Lung (tissue), 12 donors: Measurements from ENCODE around the gene CNMD. TPM values are rescaled to one million over a fixed set of nuclear protein-coding genes. Genes with fewer than 3 reads are reported as not detected.

ENCODE experiments used
- ATAC-seq: fragments of 200-7000 bp; cut with Tn5 transposase; one replicate; pipeline ENCODE4 v1.9.1; 2020; ENCODE audit warnings: moderate number of reproducible peaks; ENCODE audit not compliant: insufficient read depth, low FRiP score
- DNase-seq, 3 donors: peaks; one replicate each; pipeline ENCODE4 v3.0.0-alpha.2; 2013 to 2017
- H3K27ac ChIP-seq, 2 donors: one replicate each; pipeline ENCODE4 v1.5.1; 2013; ENCODE audit warnings: mild to moderate bottlenecking in 2 of 2, moderate library complexity in 2 of 2, control low read depth in 1 of 2, inconsistent platforms in 1 of 2, low read depth in 1 of 2, low read length in 1 of 2
- H3K27me3 ChIP-seq, 3 donors: one replicate each; pipeline ENCODE4 v1.5.1; 2013; ENCODE audit warnings: low read length in 2 of 3; ENCODE audit not compliant: control insufficient read depth in 3 of 3, insufficient read depth in 3 of 3
- H3K36me3 ChIP-seq, 4 donors: one replicate each; pipeline ENCODE4 v1.5.1; 2013; ENCODE audit warnings: low read length in 4 of 4, mild to moderate bottlenecking in 1 of 4, moderate library complexity in 1 of 4; ENCODE audit not compliant: control insufficient read depth in 4 of 4, insufficient read depth in 4 of 4
- H3K4me1 ChIP-seq, 5 donors: one replicate each; pipeline ENCODE4 v1.5.1; 2013; ENCODE audit warnings: low read length in 5 of 5, mild to moderate bottlenecking in 2 of 5, moderate library complexity in 1 of 5; ENCODE audit not compliant: control insufficient read depth in 5 of 5, insufficient read depth in 5 of 5
- H3K4me3 ChIP-seq: one replicate; pipeline ENCODE4 v1.5.1; 2013; ENCODE audit warnings: mild to moderate bottlenecking, control low read depth, moderate library complexity
- H3K9ac ChIP-seq, 2 donors: one replicate each; pipeline ENCODE4 v1.5.1; 2013; ENCODE audit warnings: low read length in 2 of 2, control low read depth in 1 of 2; ENCODE audit not compliant: insufficient read depth in 1 of 2
- H3K9me3 ChIP-seq, 4 donors: one replicate each; pipeline ENCODE4 v1.5.1; 2013; ENCODE audit warnings: low read length in 3 of 4, mild to moderate bottlenecking in 1 of 4, moderate library complexity in 1 of 4; ENCODE audit not compliant: control insufficient read depth in 4 of 4, insufficient read depth in 3 of 4
- WGBS, 2 donors: extraction: QIAGEN DNeasy Blood & Tissue Kit; methylation state at CpG; one replicate each; pipeline ENCODE4 v1.1.7; 2013; 5-methylcytosine and 5-hydroxymethylcytosine counted together
- polyA plus RNA-seq, 2 donors: library from polyadenylated mRNA; stranded (reverse); fragments of 200-250 nt; gene quantifications; one replicate each; pipeline ENCODE4 v1.2.1, GENCODE V29; 2013
- total RNA-seq, 2 donors: library from RNA; depleted of rRNA in 1 of 2; stranded (reverse); fragments of >200 nt in 1 of 2; gene quantifications; one replicate each; pipeline ENCODE4 v1.2.1, GENCODE V29; 2014 to 2021
- TF ChIP-seq, protein P1 (sequence below): IDR thresholded peaks from 2 replicates; pipeline ENCODE4 v1.5.1; 2012; ENCODE audit warnings: mild to moderate bottlenecking; ENCODE audit errors: control extremely low read depth, extremely low read depth
- donor health status: control.
- donor health status: control.
- donor health status: Bipolar disorder and iron deficiency.
- donor health status: healthy.
- donor health status: DM: yes; HTN: yes; CAD: no.

Gene CNMD
- total and polyA plus RNA-seq, 4 donors, result 0.09 to 1.2 (median 0.10) TPM; not detected in 1

DNA sequence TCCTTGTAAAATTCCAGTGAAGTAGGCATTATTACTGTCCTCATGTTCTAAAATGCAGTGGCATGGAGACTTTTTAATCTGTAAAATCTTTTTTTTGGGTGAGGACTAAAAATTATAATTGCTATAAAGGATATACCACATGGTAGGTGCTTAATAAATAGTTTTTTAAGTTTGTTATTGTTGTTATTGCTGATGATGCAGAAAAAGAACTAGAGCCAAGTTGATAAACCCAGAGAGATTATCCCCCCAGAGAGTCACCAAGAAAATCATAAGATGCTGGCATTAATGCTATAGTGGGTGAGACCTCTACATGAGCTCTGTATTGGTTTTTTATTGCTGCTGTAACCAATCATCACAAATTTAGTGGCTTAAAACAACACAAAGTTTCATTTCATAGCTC is 44.3 kb upstream of the CNMD start:
- no peaks in the 10 kb centered on the region for H3K36me3 ChIP-seq
- H3K9me3 ChIP-seq, result peaks cover 0 to 3% (median 0%) of the 10 kb centered on the region in 4 donors
- H3K4me1 ChIP-seq, result peaks cover 0 to 3% (median 0%) of the 10 kb centered on the region in 5 donors
- no peak overlapping the region for H3K4me3 ChIP-seq
- no peak overlapping the region for H3K9ac ChIP-seq
- DNase-seq (no peak), ATAC-seq (no peak)
- H3K27ac ChIP-seq, result no peak overlapping the region
- peaks cover 0 to 3% (median 0%) of the 10 kb centered on the region in 3 donors for H3K27me3 ChIP-seq
- TF ChIP-seq, protein P1, sequence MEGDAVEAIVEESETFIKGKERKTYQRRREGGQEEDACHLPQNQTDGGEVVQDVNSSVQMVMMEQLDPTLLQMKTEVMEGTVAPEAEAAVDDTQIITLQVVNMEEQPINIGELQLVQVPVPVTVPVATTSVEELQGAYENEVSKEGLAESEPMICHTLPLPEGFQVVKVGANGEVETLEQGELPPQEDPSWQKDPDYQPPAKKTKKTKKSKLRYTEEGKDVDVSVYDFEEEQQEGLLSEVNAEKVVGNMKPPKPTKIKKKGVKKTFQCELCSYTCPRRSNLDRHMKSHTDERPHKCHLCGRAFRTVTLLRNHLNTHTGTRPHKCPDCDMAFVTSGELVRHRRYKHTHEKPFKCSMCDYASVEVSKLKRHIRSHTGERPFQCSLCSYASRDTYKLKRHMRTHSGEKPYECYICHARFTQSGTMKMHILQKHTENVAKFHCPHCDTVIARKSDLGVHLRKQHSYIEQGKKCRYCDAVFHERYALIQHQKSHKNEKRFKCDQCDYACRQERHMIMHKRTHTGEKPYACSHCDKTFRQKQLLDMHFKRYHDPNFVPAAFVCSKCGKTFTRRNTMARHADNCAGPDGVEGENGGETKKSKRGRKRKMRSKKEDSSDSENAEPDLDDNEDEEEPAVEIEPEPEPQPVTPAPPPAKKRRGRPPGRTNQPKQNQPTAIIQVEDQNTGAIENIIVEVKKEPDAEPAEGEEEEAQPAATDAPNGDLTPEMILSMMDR, result no peak

DNA sequence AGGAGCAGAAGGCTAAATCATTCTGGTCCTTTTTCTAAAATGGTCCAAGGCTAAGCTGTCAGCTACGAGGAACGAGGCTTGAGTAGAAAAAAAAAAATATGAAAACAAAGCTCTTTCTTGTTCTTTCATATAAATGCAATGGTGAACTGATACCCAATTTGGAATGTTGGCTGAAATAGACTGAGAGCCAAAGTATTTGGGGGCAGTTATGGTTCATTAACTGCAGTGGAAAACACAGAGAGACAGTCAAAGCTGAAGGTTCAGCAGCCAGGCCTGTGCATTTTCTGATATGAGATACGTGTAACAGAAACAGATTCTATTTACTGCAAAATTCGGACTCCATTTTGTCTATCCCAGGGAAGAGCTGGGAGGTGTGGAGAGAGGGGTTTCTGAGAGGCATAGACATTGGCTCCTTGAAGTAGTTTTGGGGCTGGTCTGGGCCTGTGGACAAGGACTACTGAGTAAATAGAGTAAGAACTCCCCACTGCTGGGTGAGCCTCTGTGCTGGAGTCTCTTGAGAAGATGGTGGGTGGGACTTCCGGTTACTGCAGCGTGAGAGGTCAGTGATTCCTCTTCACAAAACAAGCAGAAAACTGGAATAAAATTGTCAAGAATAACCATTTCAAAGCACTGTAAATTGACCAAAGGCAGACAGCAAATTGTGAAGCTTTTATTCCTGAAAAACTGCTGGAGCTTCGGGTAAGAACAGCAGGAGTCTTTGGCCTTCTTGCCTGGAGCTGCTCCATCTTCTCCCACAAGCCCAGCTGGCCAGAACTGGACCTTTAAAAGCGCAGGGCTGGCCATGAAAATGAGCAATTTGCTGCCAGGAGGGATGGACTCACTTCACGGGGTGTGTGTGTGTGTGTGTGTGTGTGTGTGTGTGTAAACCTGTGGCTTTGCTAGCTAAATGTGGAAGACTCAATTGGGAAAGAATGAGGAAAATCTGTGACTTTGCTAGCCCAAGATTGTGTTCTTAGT is 43.1 kb upstream of the CNMD start:
- TF ChIP-seq, protein P1, result no peak
- Histone ChIP-seq H3K4me3 (no peak overlapping the region), H3K9me3 (peaks cover 0 to 3% (median 0%) of the 10 kb centered on the region in 4 donors), H3K36me3 (no peaks in the 10 kb centered on the region), H3K9ac (no peak overlapping the region), H3K27ac (no peak overlapping the region), H3K27me3 (peaks cover 0 to 3% (median 0%) of the 10 kb centered on the region in 3 donors), H3K4me1 (peaks cover 0 to 3% (median 0%) of the 10 kb centered on the region in 5 donors)
- 80 to 93% methylated on average over 9 of the region's 9 CpGs for WGBS, 2 donors
- DNase-seq (no peak), ATAC-seq (no peak)

DNA sequence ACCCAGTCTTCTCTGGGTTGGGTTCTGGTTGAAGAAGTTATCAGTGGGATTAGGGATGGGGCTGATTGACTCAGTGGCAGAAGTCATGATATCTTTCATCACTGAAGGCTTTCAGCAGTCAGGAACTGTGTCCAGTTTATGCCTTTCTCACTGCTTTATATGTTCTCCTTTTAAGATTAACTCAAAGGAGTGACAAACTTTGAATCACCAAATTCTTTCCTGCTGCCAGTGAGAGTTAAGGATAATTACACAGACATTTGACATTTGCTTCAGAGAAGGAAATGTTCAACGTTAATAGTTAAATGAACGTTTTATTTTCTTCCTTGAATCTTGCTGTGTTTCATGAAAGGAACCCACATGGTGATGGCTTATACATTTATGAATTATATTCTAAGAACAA is 41.0 kb upstream of the CNMD start:
- Histone ChIP-seq H3K9me3 (peaks cover 0 to 2% (median 0%) of the 10 kb centered on the region in 4 donors), H3K27me3 (peaks cover 0 to 8% (median 0%) of the 10 kb centered on the region in 3 donors), H3K27ac (no peak overlapping the region), H3K4me3 (no peak overlapping the region), H3K9ac (no peak overlapping the region), H3K4me1 (no peaks in the 10 kb centered on the region), H3K36me3 (no peaks in the 10 kb centered on the region)
- ATAC-seq, result no peak
- TF ChIP-seq, protein P1, result no peak
- WGBS, 2 donors, result 35 to 39% methylated on average over 2 of the region's 2 CpGs
- DNase-seq, result no peak
